HG02970 (cell line): ENCODE results near the gene CPN1.

Experiments used
- ATAC-seq: cut with Tn5 transposase; IDR thresholded peaks from one replicate; pipeline ENCODE4 v1.9.1; 2021; ENCODE audit warnings: mild to moderate bottlenecking, moderate library complexity, moderate number of reproducible peaks; ENCODE audit not compliant: unreplicated experiment, low FRiP score

CPN1 gene

DNA sequence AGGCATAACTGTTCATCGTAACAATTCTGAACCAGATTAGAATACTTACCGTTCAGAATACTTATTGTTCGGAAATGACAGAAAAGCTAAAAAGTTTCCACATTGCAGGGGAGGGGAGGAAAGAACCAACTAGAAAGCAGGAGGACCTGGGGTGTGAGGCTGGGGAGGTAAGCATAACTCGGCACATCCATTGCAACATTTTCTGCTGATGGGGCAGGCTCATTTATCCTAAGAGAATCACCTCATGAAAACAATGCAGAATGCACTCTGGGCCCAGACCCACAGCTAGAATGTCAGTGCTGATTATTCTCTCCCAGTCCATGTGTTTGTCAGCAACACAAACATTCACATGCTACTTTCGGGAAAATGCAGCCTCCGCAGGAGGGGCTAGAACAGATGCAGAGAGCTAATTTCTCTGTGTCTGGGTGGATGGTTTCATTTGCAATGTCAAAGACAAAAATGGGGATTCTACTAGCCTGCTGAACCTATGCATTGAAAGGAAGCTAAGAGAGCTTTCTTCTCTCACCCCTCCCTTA lies 81.5 kb downstream of the CPN1 start:
- ATAC-seq = no peak

DNA sequence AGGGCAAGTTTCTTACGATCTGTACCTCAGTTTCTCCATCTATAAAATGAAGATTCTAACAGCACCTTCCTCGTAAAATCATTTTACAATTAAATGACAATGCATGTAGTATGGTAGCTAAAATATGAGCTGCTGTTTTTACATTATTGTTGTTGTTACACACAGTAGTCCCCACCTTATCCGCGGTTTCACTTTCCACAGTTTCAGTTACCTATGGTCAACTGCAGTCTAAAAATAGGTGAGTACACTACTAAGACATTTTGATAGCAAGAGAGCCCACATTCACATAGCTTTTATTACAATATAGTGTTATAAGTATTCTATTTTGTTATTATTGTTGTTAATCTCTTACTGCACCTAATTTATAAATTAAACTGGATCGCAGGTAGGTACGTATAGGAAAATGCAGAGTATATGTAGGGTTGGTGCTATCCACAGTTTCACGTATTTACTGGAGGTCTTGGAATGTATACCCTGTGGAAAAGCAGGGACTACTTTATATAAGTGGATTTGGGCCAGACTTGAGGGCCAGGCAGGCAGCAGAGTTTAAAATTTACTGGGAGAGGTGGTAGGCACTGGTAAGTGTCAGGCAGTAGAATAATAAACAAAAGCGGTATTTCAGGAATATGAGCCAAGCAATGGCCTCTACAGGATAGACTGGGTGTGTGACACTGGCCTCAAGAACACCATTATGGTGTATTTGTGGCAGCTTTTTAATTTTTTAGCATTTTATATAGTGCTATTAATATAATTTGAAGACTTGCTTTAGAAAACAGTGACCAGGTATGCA lies 82.2 kb downstream of the CPN1 start:
- no peak for ATAC-seq

DNA sequence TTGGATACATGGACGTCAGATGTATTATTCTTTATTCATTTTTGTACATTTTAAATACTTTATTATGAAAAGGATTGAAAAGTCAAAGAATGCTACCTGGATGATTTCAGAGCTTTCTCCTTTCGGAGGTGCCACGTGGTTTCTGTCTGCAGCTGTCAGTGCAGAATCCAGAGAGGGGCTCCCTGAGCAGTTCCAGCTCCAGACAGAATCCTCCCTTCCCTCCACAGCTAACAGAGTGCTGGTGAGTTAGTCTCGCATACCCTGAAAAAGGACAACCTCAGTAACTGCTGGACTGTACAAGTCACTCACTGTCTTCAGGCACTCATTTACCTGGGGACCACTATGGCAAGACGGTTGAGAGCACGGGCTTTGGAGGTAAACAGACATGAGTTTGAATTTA lies 82.8 kb downstream of the CPN1 start:
- no peak for ATAC-seq

DNA sequence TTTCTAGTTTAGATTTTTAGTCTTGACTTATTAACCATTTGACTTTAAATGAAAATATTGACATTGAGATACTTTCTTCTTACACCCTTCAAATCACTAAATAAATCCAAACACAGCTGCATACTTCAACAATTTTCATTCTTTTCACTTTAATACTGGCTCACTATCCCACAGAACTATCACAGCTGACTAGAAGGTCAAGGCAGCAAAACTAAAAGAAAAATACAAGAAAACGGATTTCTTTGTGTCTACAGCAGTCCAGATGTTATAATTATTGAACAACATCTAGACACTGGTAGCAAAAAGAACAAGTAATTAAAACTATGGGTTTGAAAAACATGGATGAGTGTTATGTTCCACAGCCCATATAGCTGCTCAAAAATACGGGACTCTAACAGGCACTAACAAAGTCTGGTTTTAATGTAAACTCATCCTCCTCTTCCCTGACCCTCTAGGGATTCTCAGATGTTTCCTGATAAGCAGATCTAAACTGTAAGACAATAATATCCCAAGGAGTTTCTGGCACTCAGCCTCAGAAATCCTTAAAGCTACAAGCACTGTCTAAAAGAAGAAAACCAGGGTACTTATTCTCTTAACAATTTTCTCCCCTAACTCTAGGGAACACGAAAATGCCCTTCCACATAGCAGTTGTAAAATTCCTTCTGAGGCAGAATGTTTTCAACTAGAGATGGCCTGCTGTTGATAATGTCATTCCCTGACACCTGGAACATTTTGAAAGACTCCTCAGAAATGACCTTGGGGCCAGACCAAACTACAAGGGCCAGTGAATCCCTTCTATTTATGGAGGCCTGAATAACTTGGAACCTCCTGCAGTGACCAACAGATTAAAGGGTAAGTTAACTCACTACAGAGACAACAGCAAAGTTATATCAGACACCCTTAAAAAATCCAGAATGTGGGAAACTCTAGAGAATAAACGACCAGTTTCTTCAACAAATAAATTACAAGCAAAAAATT lies 84.7 kb downstream of the CPN1 start:
- ATAC-seq = no peak

DNA sequence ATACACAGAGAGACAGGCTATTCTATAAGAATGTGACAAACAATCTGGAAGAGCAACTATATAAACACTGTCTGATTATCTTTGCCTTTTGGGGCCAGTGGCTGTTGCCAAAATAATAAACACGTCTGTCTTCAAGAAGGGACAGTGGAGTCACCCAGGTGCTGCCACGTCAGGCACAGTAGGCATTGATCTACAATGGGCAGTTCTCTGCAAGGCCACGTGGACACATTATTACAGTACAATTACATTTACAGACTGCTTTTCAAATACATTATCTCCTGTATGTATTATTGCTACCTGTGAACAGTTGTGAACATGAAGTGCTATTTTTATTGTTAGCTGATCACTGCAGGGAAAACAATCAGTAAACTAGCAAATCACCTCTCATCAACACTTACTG lies 86.0 kb downstream of the CPN1 start:
- ATAC-seq = no peak

DNA sequence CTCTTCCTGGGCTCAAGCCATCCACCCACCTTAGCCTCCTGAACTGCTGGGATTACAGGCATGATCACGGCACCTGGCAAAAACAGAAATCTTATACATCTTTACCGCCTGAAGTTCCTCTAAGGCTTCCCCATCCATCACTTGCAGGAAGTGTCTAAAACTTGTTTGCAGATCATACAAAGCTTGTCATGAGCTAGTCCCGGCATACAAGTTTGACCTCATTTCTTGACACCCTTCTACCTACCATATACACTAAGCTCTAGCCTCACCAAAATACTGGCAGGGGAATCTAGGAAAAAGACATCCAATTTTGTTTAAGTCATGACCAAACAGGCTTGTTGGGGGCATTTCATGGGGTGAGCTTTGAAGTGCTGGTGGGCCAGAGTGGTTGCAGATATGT lies 86.4 kb downstream of the CPN1 start:
- no peak for ATAC-seq

DNA sequence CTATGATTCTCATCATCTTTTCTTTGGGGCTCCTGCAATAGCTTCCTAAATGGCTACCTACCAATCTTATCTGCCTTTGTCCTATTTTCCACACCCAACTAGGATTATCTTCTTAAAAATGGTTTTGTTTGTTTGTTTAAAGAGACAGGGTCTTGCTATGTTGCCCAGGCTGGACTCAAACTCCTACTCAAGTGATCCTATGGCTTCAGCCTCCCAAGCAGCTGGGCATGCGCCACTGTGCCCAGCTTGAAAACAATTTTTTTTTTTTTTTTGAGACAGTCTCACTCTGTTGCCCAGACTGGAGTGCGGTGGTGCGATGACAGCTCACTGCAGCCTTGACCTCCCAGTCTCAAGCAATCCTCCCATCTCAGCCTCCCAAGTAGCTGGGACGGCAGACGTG lies 86.9 kb downstream of the CPN1 start:
- ATAC-seq = no peak

DNA sequence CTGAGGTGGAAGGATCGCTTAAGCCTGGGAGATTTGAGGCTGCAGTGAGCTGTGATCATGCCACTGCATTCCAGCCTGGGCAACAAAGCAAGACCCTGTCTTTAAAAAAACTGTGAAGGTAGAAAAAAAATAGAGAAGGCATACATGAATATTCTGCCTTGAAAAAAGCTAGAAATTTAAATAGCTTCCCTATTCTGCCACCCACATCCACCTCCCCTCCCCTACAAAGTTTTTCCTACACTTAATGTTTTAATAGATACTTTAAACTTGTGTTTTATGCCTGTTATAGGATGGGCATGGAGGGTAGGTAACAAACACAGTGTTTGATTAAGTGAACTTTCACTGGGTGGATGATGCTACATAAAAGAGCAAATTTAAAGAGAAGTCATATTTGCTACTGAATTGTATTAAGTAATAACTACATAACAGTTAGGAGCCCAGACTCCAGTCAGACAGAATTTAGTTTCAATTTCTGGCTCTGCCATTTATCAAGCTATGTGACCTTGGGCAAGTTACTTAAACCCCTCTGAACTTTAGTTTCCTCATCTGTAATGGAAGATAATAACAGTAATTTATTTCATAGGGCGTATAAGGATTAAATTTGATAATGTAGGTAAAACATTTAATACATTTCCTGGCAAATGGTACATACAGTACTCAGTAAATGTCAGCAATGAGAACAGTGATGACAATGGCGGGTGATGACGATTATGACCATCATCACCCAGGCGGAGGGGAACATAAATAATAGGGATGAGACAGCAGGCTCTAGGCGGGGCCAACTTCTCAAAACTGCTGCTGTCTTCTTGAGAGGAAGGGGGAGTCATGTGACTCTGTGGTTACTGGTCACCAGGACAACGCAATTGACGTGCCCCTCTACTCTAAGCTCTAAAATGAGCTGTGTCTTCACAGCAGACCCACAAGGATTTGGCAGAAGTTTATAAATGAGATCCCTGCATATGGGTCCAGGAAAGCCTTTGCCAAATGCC lies 87.7 kb downstream of the CPN1 start:
- ATAC-seq = peak; percentile 64
